HG03460 (cell line): ENCODE results near the gene CACNA2D1.
A peak's percentile ranks its signal among the peaks of the same experiment; 100 is the strongest.

ENCODE experiments used
- ATAC-seq: cut with Tn5 transposase; IDR thresholded peaks from one replicate; pipeline ENCODE4 v1.9.1; 2021; ENCODE audit not compliant: unreplicated experiment

The CACNA2D1 gene

DNA sequence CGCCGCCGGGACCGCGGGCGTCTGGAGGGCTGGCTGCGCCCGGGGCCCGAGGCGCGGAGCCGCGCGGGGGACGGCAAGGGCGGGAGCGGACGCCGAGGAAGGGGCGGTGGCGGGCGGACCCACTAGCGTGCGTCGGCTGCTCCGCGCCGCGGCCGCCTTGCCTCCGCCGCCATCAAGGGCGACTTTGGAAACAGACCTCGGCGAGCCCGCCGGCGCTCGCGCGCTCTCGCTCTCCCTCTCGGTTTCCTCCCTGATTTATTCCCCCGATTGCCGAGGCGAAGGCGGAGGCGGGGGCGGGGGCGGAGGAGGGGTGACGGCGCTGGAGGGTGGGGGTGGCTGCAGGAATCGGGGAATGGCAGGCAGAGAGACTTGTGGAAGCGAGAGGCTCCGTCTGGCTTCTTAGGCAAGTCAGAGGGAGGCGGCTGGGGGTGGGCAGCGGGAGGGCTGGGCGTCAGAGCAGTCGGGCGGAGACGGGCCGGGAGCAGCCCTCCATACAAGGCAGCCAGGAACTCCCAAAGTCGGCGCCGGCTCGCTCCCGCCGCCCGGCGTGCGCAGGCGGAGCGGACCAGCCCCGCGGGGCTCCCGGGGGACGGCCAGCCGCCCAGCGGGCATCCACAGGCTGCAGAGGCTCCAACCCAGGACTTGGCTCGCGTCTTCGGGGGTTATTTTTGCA is at the start of gene CACNA2D1:
Gene CACNA2D1, minus strand, starts transcription at position 231 of the 673 bp plus-strand sequence.
- ATAC-seq, result no peak

DNA sequence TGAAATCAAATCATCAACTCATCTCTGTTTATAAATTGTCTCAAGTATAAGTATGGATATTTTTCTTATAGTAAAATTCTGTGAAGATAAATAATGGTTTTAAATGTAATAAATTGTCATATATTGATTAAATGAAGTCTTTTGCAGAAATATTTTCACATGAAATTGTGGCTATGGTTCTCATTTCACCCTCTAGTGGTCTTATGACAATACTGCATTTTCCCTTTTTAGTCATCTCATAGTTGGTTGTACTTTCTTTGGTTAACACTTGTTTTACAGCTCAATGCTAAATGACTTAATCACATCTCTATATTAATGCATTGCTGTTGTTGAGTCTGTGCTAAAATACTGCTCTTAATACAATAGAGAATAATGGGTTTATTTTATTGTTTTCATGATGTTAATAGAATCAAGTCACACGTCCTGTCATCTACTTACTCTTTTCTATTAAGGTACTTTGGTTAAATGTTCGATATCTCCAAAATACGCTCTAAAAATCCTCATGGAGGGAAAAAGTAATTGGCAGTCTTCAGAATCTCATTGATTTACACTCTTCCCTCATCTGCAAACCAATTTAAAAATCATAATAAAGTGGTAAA is 38.0 kb upstream of the CACNA2D1 start:
- peak; percentile 56 for ATAC-seq

DNA sequence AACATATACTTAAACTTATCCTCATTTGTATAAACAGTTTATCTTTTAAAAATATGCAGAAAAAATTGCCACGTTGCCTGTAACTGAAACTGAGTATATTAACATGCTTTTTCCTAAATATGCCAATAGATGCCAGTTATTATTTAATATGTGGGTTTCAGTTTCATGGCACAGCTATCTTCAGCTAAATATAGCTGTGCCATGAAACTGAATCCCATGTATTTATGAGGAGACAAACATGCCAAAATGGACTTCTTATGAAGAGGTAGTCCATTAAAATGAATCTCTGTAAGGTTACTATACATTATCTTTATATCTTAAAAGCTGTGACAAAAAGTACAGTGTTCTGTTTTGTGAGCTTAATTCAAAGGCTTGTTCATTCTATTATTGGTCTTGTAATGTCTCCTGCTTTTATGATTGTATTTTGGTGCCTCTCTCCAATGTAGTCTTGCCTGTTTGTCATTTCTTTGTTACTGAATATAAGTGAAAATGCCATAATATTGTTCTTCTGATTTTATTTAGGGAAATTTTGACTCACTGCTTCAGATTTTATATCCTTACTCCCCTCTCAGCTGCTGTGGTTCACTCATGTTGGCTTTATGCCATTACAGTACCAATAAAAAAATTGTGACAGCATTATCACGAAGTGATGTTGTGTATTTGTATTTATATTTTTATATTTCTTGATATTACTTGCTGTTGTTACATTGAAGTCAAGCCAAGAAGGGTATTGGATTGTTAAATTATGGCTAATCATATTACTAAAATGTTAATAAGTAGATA is 34.3 kb upstream of the CACNA2D1 start:
- no peak for ATAC-seq

DNA sequence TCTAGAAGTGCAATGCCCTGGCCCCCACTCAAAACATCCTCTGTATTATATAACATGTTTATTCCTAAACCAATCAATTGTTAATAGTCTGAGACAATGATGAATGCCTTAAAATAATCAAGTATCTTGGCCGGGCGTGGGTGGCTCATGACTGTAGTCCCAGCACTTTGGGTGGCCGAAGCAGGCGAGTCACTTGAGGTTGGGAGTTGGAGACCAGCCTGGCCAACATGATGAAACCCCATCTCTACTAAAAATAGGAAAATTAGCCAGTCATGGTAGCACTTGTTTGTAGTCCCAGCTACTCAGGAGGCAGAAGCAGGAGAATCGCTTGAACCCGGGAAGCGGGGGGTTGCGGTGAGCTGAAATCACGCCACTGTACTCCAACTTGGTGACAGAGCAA is 29.4 kb upstream of the CACNA2D1 start:
- ATAC-seq, result no peak

DNA sequence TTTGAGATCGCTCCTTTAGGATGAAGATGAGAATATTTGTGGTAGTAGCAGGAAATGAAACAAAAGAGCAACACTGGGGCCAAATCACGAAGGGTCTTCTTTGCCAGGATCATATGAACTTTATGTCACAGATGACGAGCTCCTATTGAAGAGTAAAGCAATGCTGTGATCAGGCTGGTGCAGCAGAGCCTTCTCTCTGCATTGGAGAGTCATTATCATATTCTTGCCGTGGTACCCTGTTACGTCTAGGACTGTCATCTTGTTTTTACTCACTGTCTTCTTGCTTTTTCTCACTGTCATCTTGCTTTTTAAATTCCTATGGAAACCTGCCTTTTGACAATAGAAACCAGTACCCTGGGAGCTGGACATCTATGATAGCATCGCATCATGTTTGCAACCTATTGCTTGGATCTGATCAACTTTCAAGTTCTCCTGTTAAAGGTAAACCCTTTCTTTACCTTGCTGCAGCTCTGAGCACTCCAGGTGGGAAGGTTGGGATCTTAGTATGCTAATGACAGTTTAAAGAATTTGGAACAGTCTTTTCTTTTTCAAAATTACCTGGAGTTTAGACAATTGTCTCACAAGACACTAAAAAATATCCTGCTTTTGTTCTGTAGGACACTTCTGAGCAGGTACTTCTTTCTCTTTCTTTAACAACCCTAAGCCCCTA is 27.9 kb upstream of the CACNA2D1 start:
- ATAC-seq, result no peak

DNA sequence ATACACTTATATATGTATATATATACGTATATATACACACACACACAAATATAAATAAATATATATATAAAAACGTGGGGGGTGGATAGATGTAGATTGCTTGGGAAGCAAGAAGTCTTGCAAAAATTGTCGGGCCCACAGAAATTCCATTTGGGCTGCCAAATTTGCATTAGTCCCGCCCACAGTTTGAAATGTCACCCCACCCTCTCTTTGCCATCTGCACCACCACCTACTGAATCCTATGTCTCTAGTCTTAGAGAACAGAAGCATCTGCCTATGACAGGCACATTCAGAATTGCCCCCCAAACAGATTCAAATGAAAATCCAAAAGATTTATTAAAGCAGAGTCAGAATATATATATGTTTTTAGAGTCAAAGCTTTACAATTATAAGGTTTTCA is 25.6 kb upstream of the CACNA2D1 start:
- ATAC-seq, result no peak

DNA sequence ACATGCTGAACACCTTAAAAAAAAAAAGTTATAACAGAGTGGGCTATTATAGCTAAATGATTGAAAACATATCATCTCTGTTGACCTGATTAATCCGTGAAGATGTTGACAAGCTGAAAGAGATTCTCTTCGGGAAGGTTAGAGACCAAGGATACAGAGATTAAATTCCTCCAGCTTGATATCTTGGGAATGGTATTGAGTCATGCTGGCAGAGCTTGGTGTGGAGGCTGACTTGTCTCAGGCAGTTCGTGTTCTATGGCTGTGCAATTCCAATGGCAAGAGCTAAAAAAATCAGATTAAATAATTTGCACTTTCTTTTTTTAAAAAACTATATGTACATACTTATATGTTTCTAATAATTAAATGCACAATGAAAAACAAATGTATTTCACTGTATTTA is 24.9 kb upstream of the CACNA2D1 start:
- no peak for ATAC-seq

DNA sequence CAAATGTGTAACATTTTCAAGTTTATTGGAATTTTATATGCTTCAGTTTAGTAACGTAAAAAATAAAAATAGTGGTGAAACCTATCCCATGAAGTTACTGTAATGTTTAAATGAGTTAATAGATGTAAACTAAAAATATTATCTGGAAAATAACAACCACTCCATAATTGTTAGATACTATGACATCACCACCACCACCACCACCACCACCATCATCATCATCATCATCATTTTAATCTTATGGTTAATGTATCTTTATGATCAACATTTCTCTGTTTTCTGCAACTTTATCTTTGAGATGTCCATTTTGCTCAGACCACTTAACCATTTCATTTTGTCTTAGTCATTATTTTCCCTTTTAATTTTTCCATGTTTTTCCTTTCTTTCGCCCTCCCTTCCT is 23.4 kb upstream of the CACNA2D1 start:
- no peak for ATAC-seq

DNA sequence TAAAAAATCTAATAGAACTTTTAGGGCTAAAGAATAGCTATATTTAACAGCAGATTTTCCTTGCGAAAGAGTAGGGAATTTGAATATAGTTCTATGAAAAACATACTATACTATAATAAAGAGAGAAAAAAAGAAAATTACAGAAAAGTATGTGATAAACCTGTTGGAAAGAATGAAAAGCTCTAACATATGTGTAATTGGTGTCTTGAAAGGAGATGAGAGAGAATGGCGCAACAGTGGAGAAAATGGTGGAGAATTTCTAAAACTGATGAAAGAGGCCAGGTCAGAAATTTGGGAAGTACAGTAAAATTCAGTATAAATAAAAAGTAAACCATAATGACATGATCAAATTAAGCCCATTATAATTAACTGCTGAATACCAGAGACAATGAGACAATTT is 20.8 kb upstream of the CACNA2D1 start:
- no peak for ATAC-seq

DNA sequence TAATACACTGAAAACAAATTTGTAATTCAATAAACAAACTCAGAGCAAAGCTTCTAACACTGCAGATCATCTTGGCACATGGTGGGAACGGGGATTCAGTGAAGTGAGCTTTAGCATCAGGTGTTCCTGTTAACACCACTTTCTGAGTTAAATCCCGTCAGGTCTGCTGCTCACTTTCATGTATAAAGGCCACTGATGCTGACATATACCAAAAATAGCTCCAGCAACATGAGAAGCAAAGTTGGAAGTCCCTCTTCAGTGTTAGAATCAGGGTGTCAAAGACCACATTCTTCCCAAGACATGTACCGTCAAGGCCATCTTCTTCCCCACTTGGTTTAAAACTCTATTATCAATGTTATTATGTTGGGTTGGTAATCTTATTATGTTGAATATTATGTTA is 11.7 kb upstream of the CACNA2D1 start:
- ATAC-seq, result no peak

DNA sequence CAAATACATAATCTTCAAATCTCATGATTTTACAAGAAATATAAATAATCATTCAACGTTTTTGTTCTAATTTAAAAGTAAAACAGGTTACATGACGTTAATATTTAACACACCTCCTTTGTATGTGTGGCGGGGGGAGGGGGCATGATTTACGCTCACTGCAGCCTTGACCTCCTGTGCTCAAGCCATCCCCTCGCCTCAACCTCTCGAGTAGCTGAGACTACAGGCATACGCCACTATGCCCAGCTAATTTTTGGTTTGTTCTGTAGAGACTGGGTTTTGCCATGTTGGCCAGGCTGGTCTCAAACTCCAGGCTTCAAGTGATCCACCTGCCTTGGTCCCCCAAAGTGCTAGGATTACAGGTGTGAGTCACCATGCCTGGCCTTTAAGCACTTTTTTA is 7.2 kb upstream of the CACNA2D1 start:
- ATAC-seq, result no peak

DNA sequence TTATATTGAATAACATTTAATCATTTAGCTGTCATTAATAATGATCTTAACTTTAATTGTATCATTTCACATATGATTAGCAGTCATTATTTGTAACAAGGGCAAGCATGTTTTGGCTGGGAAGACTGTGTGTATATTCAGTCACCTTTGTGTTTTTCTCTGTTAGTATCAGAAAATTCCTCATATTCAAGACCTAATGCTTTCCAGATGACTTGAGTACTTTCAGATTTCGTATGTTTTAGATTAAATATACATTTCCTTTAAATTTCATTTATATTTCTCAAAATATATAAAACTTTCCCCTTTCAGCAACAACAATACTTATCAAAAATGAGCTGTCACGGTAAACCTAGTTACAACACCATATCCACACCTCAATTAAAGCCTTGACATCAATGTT is 6.3 kb upstream of the CACNA2D1 start:
- no peak for ATAC-seq

DNA sequence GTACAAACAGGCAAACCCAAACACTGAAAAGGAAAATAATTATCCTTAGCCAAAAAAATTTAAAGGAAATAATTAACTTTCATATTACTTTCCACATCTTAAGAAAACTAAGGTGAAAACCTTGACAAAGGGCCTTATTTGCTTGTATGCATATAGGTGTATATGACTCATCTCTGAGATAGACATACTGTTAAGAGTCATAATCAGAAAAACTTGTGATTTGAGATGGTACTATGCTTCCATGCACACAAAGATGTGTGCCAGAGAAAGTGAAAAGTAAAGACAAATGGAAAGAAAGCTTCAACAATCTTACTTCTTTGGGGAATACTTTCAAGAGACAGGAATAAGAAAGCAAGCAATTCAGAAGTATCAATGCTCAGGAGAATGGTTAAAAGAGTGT is 3.3 kb upstream of the CACNA2D1 start:
- no peak for ATAC-seq

DNA sequence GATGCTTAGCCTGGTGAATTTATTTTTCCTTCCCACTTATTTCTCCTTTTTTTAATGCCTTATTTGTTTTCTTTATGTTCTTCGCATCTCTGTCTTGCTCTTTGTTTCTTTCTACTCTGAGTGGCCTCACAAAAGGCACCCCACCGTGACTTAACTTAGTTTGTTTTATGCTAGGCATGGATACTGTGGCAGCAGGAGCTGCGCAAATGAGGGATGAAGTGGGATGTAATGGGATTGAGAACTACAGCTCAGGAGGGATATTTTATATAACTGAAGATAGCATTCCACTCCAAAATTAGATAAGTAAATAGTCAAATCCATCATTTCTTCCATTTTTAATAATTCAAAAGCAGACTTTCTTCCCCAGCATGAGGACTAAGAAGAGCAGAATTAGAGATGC is 1.7 kb upstream of the CACNA2D1 start:
- ATAC-seq, result no peak

DNA sequence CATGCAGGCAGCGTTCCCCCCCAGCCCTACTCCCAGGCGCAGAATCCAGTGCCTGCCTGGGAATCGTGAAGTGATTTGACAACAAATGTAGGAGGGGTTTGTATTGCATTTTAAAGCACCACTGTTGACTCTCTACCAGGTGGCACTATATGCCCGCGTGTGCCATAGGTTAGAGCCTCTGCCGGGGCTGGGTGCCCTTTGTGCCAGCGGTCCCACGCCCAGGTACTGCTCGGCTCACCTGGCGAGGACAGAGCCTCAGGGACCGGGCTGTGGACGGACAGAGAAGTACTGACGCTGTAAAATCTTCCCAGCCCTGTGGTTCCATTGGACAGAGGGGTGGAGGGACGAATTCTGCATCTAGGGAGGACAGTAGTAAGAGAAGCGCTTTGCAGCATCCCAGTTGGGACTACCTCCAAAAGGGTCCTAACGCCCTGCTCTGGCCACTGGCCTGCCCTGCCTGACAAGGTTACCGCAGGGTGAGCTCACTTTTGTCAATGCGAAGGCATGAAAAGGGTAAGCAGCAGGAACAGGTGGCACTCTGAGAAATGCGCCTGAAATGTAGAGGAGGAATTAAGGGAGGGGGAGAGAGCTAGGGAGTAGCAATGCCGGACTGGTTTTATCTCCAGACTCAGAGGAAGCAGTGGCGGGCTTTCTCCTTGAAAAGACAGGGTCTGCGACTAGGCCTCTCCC is 788 bp upstream of the CACNA2D1 start:
- no peak for ATAC-seq

DNA sequence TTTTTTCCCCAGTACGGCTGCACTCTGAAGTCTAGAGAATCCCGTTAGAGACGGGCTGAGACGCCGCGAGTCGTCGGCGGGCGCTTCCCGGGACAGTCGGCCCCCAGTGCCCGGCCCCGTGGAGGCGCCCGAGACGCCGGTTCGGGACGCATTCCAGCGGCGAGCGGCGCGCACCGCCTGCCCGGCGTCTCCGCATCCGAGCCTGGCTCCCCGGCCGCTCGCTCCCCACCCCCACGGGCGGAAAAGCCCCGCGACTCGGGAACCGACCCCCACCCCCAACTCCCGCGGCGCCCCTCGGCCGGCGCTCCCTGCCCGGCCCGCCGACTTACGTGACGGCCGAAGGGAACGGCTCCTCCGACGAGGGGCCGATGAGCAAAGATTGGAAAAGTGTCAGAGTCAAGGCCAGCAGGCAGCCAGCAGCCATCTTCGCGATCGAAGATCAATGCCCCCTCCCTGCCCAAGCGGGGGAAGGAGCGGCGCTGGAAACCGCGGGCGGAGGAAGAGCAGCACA is 486 bp downstream of the CACNA2D1 start:
- ATAC-seq, result no peak

DNA sequence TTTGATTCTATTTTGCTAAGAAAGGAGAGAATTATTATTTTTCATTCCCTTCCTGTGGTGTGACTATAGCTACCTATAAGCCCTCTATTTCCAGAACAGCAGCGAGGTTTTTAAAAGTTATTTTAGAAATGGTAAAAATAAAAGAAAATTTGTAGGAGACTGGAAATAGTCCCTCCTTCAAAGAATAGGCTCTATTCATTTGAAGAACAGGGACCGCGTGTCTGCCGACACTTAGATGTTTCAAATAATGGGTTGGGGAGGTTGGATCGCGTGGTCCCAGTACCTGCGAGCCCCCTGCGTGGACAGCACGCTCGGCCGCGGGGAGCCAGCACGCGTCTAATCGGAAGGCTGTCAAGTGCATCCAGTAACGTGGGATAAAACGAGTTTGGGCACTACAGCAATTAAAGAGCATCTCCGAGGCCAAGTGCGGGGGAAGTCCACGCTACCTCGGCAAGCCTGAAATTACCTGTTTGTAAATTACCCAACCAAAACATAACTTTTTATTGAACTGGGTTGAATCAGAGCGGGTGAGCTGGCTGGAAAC is 1.0 kb downstream of the CACNA2D1 start:
- ATAC-seq, result no peak

DNA sequence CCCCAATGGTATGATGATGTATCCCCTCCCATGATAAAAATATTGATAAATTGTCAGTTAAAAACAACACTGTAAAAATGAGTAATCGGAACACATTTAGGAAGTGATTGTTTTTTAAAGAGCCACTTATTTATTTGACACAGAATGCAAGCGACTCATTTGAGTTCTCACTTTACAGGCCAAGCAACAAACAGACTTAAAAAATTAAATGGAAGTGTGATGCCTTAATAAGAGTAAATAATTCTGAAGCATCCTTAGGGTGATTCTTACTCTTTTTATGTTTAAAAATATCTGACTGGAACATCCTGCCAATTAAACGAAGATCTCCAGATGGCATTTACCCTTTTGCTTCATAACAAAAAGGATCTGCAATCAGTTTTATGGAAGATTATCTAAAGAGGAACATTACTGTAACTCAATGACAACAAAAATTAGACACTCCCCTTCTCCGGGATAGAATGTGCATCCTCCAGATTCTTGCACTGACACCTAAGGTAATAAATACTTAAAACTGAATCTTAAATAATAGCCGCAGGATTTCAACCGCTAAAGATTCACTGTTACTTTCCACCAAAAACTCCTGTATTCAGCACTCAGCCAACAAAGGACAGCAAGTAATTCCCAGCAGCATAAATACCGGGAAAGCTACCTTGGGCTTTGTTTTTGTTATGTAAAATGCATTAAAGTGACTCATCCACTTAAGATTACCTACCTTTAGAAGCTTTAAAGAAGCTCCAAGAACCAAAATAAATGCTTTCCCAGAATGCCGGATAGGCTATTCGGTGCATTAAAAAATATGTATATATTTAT is 1.7 kb downstream of the CACNA2D1 start:
- ATAC-seq, result no peak

DNA sequence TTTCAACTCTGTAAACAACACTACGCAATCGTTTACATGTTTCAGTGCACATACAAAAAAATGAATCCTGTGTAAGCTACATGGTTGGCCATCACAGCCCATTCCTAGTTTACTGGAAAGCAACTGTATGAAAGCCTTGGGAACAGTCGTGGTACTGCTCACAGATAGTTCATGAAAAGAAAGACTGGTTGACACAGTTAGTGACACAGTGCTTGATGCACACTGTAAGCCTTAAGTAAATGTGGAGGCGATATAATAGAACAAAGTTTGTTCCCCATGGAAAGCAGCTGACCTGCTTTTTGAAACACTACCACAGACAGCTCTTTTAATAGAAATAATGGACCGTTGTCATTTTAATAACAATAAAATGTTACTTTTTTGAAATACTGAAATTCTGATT is 5.1 kb downstream of the CACNA2D1 start:
- ATAC-seq, result no peak

DNA sequence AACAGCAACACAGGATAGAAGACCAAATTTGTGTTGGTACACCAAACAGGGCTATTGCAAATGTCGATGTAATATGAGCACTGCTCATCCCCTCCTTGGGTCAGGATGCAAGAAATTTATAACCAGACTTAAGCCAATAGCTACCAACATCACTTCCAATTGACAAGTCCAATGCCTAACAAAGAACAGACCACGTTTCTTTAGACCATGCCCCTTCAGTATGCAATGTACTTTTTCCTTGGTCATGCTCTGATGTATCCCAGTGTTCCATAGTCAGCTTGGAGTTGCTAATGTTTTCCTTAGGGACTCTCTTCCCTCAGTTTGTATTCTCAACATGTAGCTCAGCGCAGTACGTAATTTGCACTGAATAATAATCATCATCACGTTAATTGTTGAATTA is 7.8 kb downstream of the CACNA2D1 start:
- ATAC-seq, result no peak
